Hypothalamus (tissue), 51 donors: ENCODE measurements around the gene DEFB123.

Source experiments
- DNase-seq, 51 donors: peaks; one replicate each; lab custom pipeline; 2025; lab: John Stamatoyannopoulos, UW

DEFB123 gene

DNA sequence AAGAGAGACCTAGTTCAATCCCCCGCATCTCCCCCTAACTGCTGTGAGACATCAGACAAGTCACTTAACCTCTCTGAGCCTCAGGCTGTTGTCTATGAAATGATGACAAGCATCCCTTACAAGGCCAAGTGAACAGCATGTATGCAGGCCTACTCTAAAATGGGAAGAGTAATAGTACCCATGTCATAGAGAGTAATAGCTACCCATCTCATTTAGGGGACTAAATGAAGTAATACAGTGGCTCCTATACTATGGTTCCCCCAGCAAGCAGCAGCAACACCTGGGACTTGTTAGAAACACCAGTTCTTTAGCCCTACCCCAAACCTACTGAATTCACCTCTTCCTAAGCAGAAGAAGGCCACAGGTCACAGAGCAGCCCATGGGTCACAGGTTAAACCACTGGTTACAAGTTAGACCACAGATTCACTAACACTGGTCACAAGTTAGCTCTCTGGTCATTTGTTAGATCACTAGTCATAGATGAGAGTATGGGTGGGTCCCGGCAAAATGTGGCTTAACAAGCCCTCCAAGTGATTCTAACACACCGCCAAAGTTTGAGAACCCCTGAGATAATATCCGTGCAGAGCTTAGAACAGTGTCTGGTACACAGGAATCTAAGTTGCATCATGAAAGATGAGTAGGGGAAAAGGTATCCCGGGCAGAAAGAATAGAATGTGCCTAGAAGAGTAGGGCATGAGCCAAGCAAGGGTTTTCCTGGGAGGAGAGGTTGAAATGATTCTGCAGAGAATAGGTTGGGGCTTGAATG lies 33.1 kb downstream of the DEFB123 start:
- DNase-seq = no peak

DNA sequence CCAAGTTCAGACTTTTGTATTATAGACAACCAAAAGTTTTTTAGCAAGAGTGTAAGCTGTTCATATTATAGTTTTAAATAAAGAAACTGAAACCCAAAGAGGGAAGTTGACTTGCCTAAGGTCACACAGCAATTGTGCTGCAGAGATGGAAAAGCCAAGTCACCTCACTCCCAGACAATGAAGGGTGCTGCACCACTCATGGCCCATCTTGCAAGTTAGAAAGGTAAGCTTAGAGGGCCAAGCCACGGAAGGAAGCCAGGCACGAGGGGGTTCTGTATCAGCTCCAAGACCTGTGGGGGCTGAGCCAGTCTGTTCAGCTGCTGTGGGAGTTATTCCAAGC lies 33.6 kb downstream of the DEFB123 start:
- no peak for DNase-seq

DNA sequence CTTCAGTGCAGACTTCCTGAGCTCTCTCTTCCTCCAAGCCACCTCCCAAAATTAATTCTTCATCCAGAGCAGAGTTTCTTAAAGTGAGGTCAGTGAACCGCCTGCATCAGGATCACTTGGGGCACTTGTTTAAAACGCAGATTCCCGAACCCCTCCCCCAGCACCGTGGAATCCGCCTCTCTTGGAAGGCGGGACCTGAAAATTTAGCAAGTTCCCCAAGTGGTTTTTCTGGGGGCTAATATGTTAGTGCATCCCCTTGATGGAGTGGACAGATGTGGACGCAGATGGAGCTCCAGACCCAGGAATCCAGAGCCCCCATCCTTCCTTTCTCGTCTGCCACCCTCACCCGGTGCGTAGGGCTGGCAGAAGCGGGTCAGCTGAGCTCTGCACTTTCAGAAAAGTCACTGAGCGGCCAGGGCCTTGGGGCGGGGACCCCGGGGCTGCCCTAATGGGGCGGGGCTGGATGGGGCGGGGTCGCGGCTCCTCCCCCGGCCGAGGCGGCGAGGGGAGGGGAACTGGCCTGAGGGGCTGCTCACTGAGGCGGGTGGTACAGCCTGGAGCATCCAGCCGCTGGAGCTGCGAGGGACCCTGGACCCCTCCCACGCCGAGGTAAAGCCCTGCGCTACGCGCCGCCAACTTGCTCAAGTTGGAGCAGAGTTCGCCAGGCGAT lies 34.5 kb downstream of the DEFB123 start, which contains the start of the genes DEFB124 and REM1:
DEFB124 (minus strand) TSS at position 370 of the 670 bp plus-strand sequence. CDS start 2,114 bp downstream, outside the sequence.
REM1 (plus strand) TSS at position 531 of the 670 bp plus-strand sequence. CDS start 1,158 bp downstream, outside the sequence.
- no peak for DNase-seq

DNA sequence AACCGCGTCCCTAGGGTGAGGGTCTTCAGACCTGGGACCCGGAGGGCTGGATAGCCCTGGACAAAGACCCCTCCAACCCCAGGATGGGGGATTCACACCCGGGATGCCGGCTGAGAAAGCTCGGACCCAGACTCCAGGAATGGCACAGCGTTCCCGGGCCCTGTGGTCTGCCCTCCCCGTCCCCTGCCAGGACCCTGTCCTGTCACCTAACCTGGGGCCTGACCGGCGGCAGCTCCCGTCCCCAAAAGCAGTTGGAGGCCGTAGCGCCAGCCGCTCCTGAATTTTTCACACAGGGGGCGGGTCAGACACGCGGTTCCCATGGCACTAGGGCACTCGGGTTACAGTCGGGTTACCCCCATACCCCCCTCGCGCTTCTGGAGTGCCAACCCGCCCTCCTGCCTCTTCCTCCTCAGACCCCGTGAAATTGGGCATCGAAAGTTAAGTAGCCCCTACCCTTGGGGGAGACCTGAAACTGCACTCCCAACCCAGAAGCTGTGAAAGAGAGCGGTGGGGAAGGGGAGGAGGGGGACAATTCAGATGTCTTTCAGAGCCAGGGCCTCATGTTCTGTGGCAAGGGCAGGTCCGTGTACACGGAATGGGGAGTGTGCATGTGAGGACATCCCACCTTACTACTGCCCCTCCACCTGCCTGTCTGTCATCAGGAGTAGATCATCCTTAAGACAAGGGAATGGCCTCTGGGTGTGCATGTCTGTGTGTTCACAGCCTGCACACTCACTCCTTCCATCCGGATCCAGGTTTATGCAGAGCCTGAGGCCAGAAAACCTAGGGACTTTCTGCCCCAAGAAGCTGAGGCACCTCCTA lies 35.3 kb downstream of the DEFB123 start:
- DNase-seq = no peak

DNA sequence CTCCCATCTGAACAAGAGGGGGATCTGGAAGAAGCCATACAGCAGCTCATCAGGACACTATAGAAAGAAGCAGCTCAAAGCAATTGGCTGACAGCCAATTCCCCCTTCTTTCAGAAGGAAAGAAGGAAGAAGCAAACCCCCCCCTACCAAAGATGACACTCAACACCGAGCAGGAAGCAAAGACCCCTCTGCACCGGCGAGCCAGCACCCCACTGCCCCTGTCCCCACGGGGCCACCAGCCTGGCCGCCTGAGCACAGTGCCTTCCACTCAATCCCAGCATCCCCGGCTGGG lies 35.8 kb downstream of the DEFB123 start:
- DNase-seq = no peak

DNA sequence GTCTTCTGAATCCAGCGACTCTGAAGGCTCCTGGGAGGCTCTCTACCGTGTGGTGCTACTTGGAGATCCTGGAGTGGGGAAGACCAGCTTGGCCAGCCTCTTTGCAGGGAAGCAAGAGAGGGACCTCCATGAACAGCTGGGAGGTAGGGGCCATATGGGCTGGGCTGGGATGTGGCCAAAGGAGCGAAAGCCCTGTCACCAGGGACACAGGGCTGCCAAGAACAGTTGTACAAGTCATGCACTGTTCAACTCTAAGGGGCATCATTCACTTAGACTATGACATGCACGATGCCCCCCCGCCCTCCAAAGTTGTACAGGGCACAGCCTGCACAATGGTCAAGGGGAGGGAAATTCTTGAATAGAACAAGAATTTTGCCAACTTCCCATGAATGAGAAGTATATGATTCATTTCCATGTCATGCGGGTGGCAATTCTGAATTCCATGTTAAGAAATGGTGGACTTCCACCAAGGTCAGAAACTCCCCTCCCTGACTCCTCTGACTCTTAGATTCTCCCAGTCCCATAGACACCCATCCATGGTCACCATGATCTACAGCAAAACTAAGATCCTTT lies 36.3 kb downstream of the DEFB123 start:
- no peak for DNase-seq

DNA sequence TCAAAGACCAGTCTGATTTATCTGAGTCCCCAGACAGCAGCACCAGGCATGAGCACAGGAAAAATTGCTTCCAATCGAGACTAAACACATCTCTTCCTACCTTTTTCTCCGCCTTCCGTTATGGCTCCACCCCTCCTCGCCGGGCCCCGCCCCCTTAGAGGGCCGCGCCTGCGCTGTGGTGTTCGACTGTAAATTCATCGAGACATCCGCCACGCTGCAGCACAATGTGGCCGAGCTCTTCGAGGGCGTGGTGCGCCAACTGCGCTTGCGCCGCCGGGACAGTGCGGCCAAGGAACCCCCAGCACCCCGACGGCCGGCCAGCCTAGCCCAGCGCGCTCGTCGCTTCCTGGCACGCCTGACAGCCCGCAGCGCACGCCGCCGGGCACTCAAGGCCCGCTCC lies 43.6 kb downstream of the DEFB123 start:
- no peak for DNase-seq

DNA sequence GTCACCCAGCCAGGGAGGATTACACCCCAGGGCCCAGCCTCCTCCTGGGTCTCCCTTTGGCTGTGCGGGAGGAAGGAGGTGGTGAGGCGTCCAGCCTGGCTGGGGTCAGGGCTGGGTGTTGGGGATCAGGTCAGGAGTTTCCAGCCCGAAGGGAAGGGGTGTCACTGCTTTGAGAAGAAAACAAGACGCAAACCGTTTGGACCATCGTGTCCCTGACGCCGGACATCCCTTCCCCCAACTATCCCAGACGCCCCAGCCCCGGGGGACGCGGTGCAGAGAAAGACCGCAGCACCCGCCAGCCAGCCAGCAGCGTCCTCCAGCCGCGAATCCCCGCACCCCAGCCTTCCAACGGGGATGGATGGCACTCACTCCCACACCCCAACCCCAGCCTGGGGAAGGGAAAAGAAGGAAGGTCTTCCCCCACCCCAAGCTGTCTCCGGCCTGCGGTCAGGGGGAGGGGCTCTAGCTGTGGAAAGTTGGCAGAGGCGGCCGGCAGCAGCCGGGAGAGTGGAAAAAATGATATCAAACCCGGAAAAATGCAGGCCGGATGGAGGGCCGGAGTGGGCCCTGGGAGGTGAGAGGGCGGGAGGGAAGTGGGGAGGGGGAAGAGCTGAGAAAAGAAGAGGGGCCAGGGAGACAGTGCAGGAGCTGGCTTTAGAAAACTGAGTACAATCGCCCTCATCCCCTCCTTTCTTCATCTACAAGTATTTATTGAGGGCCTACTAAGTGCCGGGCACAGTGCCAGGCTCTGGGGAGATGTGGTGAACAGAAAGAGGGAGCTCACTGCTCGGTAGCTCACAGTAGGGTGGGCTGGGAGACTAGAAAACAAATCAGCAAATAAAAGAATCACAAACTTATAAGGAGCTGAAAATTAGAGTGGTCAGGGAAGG lies 45.3 kb downstream of the DEFB123 start:
- no peak for DNase-seq

DNA sequence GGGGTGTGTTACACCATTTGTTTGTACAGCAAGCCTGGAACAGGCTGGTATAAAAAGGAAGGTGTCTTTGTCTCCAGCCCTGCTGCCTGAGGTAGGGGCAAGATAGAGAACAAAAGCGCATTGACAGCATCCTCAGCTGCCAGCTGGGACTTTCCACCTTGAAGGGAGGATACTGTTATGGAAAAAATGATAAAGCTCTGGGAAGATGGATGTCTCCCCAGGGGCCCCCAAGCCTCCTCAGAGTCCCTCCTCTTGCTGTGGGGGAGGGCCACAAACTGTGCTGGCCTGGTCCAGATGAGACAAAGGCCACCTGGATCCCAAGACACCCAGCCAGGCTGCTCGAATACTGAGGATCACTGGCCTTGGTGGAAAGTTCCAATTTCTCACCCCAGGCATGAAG lies 47.7 kb downstream of the DEFB123 start:
- no peak for DNase-seq

DNA sequence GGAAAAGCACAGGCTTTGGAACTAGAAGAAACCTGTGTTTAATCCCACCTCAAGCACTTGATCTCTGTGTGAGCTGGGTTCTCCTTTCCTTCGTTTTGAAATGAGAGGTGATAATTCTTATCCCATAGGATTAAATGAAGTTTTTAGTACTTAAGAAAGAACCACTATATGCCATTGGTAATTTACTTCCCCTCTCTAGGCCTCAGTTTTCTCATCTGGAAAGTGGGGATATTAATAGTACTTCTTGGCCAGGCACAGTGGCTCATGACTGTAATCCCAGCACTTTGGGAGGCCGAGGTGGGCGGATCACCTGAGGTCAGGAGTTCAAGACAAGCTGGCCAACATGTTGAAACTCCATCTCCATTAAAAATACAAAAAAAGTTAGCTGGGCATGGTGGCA lies 48.7 kb downstream of the DEFB123 start:
- DNase-seq = no peak

DNA sequence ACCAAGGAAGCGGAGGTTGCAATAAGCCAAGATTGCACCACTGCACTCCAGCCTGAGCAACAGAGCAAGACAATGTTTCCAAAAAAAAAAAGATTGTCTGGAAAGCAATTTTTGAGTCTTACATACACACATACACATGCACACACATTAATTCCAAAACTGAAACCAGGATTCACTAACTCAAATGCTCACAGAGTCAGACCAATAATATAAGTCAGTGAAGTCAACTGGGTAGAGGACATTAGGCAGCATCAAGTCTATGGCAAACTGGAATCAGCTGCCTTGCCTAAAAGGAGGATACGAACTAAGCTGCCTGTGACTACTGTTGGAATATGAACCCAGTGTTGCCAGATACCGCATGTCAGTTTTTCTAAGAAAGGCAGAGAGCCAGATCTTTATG lies 50.3 kb downstream of the DEFB123 start:
- DNase-seq = no peak

DNA sequence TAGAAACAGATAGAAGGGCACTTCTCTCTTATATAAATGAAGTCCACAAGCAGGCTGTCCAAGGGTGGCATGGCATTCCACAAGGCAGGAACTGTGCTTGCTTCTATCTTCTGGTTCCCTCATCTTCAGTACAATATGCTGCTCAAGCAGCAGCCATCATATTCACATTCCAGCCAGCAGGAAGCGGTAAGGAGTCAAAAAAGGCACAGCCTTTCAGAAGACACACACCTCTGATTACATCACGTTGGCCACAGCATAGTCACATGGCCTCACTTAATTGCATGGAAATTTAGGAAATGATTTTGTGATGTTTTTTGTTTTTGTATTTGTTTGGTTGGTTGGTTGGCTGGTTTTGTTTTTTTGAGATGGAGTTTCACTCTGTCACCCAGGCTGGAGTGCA lies 53.7 kb downstream of the DEFB123 start:
- no peak for DNase-seq

DNA sequence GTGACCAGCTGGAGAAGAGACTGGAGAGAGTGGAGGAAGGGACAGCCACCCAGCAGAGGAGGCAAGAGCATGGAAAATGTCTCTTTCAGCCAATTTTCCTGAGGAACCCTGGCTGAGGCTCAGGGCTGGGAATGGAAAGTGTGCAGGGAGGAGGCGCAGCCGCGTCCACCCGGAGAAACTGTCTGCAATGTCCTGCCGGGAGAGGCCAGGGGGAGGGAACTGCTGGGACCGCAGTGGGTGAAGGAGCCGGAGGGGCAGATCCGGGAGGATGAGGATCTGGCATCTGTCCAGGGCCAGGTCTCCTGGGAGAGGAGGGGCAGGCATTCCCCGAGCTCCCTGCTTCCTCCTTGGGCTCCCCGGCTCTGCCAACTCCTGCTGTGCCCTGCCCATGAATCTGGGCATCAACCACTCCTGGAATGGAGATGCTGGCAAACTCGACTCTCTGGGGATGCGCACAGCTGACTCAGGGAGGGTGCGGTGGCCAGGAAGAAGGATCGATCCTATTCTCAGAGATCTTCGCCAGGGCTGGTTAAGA lies 56.4 kb downstream of the DEFB123 start:
- DNase-seq = peak in 1 of 51 donors; percentile 8

DNA sequence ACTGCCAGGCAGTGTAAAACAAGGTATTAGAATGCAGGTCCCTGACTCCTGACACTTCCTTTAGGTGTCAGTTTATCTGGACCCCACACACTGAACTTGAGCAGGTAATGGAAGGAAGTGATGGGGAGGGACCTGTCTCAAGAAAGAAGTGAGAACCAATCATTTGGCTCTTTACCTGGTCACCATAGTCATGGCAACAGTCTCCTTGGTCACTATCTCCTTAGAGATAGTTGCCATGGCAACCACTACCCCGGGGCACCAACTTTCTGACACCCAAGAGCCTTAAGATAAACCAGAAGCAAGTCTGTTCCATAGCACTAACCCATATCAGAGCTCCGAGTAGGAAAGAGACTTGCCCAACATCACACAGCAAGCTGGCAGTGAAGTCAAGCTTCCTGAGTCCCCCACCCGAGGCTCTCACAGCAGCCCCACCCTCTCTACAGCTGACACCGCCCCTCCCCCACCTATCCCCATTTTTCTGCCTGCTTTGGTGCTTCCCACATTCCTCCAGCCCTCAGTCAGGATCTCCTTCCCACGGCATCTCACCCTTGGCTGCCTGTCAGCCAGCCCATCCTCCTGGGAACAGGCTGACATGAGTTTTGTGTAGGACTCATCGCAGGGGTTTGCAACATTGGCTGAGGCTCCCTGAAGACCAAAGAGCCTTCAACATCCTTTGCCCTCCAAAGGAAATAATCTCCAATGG lies 57.6 kb downstream of the DEFB123 start:
- no peak for DNase-seq
